GM19239 (cell line): ENCODE measurements around the gene ARL4D.
A peak's percentile ranks its signal among the peaks of the same experiment; 100 is the strongest.
"Not testable (repeated sequence)": the region's sequence is repeated elsewhere in the genome, so short reads cannot be mapped to it uniquely, and the experiment has no call there.

Experiments used
- DNase-seq: peaks from one replicate; pipeline ENCODE4 v3.0.0; 2011; ENCODE audit warnings: low spot score; ENCODE audit not compliant: insufficient read length
- FAIRE-seq: peaks from 2 replicates; lab custom pipeline; 2011; peaks lifted over from hg19 to GRCh38; lab: Jason Lieb, UNC

ARL4D gene, protein sequence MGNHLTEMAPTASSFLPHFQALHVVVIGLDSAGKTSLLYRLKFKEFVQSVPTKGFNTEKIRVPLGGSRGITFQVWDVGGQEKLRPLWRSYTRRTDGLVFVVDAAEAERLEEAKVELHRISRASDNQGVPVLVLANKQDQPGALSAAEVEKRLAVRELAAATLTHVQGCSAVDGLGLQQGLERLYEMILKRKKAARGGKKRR

DNA sequence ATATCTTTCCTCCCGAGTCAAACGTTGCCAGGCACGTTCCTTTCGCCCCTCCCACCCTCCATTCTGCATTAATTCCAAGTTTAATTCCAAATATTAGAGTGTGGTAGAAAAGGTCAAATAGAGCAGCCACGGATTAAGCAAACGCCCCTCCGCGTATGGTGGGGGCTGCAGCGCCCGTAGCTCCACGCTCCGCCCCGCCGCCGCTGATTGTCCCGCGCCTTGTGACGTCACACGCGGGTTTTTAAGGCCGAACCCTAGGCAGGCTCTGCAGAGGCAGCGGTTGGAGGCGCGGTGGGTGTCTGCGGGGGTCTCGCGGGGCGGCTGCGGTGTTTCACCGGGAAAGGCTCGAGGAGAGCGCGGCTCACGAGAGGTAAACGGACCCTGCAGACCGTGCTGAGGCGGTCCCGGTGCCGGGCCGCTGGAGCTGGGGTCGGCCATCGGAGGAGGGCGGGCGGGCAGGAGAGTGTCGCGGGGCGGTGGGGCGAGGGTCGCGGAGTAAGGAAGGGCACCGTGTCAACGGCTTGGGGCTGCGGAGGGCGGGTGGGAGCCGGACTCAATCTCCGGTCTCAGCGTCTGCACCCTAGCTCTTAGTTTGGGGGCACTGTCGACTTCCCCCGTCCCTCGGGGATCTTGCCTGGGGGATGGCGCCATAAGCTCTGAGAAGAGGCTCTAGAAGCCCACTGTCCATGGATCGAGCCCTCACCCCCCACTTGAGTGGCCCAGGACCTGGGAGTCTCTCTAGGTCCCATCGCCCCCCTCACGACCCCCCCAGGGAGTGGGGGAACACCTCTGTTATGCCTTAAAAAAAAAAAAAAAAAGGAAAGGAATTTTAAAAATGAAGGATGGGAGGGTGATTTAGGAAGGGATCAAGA, at the start of gene ARL4D:
Gene ARL4D, plus strand, starts transcription at position 270 of the 872 bp plus-strand sequence. CDS start 740 bp downstream, outside the sequence.
- peak; percentile 44 for DNase-seq
- FAIRE-seq = peak; percentile 60

DNA sequence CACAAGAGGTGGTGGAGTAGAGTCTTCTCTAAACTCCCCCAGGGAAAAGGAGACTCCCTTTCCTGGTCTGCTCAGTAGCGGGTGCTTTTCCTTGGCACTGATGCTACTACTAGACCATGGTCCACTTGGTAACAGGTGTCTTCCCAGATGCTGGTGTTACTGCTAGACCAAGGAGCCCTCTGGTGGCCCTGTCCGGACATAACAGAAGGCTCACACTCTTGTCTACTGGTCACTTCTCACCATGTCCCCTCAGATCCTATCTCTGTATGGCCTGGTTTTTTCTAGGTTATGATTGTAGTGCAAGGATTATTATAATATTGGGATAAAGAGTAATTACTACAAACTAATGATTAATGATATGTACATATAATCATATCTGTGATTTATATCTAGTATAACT, 49.7 kb upstream of the ARL4D start:
- FAIRE-seq (no peak), DNase-seq (no peak)

DNA sequence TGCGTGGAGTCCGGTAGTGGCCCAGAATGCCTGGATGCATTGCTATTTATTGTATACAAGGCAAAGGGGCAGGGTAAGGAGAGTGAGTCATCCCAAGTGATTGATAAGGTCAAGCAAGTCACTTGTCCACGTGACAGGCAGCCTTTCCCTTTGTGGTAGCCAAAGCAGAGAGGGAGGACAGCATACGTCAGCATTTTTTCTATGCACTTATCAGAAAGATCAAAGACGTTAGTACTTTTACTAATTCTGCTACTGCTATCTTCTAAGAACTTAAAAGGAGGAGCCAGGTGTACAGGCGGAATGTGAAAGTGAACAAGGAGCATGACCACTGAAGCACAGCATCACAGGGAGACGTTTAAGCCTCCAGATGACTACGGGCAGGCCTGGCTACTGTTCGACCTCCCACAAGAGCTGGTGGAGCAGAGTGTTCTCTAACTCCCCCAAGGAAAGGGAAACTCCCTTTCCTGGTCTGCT, 47.9 kb upstream of the ARL4D start:
- DNase-seq (no peak), FAIRE-seq (no peak)

DNA sequence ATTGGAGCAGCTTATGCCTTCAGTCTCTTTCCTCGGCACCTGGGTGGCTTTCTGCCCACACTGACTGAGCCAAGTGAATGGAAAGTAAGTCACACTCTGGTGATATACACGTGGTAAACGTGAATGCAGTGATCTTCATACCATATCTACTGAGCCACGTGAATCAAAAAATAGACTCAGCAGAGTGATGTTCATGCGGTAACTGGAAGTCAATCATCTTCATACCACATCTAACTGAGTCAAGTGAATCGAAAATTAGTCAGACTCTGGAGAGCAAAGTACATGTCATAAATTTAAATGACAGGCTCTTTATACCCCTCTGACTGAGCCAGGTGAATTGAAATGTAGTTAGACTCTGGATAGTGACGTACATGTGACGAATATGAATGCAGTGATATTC, 47.1 kb upstream of the ARL4D start:
- FAIRE-seq (no peak), DNase-seq (no peak)

DNA sequence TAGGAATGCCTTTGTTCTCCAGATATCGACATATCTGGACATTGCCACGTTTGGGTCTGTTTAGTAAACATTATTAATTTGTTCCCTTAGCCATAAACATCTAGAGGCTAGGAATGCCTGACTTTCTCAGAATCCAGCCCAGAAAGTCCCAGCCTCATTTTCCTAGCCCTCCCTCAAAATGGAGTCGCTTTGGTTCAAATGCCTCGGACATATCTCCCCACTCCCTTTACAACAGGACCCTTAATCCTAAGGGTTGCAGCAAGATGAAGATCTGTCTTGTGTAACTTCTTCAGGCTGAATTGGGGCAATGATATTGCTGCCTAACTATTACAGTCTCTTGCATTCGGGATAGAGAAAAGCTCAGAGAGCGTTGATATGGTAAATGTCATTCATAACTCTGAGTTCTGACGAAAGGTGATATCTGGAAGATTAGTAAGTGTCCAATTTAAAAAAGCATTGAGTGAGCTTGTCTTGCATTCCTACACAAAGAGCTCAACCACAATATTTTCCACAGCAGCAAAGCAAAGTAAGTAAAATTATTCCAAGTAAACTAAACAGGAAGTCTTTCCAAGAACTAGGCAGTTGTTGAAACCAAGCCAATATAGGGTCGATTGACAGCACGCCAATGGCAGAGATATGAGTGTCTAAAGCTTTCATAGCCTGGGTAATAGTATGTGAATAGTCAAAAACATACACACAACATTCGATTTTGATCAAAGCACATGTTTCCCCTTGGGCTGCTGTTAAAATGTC, 46.0 kb upstream of the ARL4D start:
- DNase-seq = no peak
- no peak for FAIRE-seq

DNA sequence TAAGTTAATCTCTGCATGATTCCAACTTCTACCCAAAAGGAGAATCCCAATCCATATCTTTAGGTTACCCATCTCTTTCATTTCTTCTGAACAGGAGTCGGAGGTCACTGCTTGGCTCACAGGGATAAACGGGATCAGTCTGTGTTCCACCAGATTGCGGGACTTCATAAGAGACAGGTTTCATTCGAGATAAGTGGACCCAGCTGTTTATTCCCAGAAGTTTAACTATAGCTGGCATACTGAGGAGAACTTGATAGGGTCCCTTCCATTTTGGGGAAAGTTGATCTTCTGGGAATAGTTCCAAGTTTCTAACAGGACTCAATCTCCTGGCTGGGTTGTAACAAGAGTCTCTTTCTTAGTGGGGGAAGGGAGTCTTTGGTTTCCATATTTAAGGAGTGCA, 45.4 kb upstream of the ARL4D start:
- no peak for DNase-seq
- FAIRE-seq = no peak

DNA sequence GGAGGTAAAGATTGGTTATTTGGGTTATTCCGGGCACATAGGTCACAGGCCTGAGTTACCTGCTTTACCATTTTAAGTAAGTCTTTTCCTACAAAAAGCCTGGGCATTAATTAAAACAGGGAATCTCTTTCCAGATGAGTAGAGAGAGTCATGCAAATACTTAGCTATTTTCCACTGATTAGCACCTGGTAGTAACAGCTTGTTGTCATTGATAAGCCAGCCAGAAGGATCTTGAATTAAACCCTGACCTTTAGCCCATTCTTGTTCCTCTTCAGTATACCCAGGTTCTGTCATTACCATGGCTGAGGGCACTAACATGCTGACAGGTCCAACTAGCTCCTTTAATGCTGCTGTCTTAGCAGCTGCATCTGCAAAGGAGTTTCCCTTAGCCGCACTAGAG, 44.4 kb upstream of the ARL4D start:
- no peak for DNase-seq
- FAIRE-seq = no peak

DNA sequence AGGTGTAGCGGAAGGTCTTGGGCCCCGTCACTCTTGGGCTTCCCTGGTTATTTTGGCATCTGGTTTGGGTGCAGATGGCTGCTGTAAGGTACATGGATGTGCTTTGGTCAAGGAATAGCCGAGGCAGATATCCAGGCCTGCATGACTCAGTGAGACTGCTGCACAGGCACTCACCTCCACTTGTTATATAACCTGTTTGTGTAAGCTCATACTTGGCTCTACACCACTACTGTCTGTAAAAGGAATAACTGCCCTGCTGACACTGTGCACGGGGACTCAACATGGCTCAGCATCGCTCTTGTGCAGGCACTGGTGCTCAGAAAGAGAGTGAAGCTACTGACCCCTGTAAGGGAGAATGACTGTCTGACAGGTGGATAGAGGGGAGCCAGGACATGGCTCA, 42.3 kb upstream of the ARL4D start:
- FAIRE-seq (no peak), DNase-seq (no peak)

DNA sequence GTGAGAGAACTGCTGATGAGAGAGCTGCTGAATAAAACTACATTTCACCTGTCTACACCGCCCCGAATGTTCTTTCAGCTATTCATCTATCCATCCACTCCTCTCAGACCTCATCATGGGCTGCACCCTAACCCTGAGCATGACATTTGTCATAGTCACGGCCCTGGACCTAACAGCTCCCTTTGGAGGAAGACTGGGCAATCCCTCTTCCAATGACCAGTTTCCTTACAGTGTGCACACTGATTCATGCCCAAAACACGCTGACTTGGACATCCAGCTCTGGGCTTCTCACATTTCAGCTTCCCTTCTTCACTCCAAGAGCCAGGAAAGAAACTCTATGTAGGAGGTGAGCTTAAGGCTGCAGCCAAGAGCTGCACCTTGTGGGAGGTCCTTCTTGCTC, 41.8 kb upstream of the ARL4D start:
- no peak for FAIRE-seq
- no peak for DNase-seq

DNA sequence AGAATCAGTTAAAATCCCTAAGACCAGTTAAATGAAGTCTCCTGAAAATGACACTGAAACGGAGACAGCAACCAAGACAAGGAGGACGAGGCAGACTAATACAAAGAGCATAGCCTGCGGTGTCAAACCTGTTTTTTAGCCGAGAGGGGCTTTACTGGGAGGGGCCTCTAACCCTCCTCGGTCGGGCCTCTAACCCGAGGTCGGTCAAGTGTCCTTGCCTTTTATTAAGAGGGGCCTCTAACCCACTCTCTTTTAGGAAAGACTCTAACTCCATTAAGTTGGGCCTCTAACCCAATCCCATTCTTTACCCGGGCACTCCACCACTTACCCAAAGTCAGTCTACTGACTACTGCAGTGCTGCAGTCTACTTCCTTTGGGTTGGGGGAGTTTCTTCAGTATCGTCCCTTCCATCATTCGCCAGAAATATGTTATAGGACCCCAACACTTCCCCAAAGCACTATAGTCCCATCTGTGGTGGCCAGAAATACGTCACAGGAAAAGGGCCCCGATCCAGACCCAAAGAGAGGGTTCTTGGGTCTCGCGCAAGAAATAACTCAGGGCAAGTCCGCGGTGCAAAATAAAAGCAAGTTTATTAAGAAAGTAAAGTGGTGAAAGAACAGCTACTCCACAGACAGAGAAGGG, 39.2 kb upstream of the ARL4D start:
- FAIRE-seq (no peak), DNase-seq (no peak)

DNA sequence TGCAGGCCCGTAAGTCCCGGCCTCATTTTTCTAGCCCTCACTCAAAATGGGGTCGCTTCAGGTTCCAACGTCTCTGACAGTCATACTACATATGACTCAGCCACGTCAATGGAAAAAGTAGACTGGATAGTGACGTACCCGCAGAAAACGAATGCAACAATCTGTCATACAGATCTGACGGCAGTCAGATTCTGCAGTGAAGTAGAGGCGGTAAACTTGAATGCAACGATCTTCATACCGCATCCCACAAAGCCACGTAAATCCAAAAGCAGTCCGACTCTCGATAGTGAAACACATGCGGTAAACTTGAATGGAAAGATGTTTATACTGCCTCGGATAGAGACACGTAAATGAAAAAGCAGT, 38.4 kb upstream of the ARL4D start:
- FAIRE-seq = no peak
- DNase-seq = peak; percentile 28

DNA sequence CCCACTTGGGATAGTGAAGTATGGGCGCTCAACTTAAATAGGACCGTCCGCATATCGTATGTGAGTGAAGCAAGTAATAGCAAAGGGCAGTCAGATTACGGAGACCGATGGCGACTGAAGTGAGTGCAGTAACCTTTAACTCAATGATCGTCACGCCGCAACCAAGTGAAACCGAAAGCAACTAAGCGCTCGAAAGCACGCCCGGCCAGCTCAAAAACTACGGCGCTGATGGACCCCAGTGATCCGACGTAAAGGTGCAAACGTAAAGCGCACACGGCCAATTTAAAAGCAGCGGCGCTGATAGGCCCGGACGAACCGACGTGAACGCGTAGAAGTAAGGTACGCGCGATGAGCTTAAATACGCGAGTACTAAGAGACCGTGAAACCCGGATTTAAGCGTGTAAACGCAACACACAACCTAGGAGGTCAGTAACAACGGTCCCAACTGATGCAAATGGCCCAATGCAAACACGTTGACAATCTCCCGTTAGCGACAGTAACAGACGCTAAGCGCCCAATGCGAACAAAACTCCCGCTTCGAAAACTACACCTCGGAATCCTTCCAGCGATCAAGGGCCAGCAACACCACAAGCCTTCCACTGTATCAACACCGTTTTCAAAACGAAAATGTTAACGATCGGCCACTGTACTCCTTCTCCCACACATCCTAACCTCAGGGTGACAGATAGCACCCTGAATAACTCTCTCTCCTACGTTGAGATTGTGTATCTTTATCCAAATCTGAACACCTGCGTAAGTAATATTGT, 37.9 kb upstream of the ARL4D start:
- peak; percentile 60 for DNase-seq
- peak; percentile 99 for FAIRE-seq

DNA sequence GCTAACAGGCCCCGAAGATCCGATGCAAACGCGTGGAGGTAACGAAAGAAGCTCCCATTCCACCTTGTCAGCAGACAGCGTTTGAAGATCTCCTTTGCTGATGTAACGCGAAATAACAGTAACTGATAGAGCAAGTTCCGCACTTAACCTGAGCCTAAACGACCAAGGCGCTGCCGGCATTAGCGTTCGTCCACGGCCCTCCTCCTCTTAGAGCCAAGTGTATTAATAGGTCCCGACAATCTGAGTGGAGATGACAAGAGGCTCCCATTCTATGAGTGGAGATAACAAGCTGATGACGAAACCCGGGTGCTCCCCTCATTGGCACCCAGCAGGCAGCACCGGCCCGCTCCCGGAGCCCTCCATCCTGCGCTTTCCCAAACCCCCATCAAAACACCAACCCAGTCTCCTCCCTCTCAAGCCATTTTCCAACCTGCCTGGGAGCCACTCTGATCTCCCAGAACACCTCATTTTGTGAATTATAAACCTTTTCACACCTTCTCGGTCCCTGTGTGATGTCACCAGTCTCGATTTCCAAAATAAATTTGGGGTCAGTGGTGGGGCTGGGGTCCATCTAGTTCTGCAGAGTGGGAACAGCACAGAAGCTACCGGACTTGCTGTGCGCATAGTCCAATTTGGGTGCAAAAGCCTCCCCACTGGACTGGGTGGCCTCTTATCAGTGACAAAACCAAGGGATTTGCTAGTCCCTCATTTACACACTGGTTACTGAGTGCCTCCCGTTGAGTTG, 35.4 kb upstream of the ARL4D start:
- DNase-seq (no peak), FAIRE-seq (peak; percentile 58)

DNA sequence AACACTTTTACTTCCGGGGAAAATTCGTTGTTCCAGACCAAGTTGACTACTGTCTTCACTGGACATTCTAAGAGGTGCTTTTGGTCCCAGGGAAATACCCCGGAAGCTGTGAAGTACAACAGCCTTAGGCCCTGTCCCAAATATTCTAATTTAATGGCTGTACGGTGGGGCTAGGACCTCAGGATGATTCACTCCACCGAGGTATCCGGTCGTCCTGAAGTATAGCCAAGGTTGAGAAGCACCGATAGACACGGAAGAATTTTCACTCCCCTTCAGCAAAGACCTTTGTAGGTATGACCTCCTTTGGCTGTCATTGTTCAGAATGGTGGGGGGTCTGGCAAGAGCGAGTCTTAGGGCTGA, 34.9 kb upstream of the ARL4D start:
- DNase-seq = no peak
- no peak for FAIRE-seq

DNA sequence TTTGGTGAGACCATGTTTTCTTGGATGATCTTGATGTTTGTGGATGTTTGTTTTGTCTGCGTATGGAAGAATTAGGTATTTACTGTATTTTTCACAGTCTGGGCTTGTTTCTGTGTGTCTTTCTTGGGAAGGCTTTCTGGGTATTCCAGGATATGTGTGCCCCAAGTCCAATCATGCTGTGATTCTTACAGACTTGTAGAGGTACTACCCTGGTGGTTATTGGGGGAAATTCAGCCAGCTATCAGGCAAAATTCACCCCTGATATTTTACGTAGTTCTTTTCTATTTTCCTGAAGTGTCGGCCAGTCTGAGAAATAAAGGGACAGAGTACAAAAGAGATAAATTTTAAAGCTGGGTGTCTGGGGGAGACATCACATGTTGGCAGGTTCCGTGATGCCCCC, 33.4 kb upstream of the ARL4D start:
- FAIRE-seq = no peak

DNA sequence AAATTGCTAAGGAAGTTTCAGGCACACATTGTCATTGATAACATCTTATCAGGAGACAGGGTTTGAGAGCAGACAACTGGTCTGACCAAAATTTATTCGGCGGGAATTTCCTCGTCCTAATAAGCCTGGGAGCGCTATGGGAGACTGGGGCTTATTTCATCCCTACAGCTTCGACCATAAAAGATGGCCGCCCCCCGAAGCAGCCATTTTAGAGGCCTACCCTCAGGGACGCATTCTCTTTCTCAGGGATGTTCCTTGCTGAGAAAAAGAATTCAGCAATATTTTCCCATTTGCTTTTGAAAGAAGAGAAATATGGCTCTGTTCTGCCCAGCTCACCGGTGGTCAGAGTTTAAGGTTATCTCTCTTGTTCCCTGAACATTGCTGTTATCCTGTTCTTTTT, 32.9 kb upstream of the ARL4D start:
- not testable (repeated sequence) for DNase-seq, FAIRE-seq

More for the DNA sequence above, 33.4 kb upstream of the ARL4D start:
- no peak for DNase-seq

DNA sequence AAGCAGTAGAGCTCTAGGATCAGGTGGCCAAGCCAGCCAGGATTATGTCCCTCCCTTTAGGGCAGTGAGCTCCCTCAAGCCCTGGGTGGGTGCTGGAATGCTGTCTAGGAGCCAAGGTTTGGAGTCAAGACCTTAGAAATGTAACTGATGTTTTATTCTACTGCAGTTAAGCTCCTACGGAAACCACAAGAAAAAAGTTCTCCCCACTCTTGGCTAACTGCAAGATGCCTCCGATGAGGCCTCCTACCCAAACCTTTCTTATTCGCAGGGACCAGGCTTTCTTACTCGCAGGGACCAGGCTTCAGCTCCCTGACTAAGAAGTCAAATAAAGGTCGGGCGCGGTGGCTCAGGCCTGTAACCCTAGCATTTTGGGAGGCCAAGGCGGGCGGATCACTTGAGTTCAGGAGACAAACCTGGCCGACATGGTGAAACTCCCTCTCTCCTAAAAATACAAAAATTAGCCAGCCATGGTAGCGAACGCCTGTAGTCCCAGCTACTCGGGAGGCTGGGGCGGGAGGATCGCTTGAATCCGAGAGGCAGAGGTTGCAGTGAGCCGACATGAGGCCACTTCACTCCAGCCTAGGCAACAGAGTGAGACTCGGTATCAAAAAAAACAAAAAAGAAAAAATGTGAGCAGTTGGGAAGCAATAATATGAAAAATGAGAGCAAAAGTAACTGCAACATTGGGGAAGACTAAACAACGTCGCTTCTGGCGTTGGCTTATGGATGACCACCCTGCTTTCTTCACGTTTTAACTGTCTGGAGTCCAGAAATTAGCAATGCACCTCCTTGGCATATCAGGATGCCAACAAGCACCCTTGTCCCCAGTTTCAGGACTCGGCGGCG, 31.7 kb upstream of the ARL4D start:
- DNase-seq (no peak), FAIRE-seq (peak; percentile 48)

DNA sequence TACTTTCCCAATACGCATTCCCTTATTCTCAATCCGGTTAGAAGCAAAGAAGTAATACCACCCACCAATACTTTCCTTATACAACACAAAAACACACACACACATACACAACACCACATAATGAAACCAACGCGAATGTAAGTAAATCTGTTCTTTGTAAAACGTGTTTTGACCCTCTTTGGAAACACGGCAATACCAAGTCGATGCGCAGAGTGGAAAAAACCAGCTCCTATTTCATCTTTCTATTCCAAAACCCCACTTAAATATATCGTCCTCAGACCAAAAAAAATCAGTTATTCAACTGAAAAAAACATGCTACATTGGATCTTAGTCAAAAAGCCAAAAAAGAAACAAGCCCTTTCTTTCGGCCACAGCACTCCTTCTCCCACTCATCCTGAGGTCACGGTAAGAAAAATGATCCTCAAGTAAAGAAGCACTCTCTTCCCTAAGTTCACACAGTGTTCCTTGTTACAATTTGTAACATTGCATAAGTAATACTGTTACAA, 31.0 kb upstream of the ARL4D start:
- DNase-seq = no peak

More for the DNA sequence above, 31.0 kb upstream of the ARL4D start:
- no peak for FAIRE-seq
